ENCODE results near the gene RASGEF1B. TPM values are rescaled to one million over a fixed set of nuclear protein-coding genes. Genes with fewer than 3 reads are reported as not detected.

RASGEF1B gene
- polyA plus RNA-seq (2011; rRNA removed) (0.04 TPM in 1 of 2 replicates, not detected in the other), polyA minus RNA-seq (2011; rRNA and poly(A)+ RNA removed) (0.17 TPM in 1 of 2 replicates, not detected in the other)

DNA sequence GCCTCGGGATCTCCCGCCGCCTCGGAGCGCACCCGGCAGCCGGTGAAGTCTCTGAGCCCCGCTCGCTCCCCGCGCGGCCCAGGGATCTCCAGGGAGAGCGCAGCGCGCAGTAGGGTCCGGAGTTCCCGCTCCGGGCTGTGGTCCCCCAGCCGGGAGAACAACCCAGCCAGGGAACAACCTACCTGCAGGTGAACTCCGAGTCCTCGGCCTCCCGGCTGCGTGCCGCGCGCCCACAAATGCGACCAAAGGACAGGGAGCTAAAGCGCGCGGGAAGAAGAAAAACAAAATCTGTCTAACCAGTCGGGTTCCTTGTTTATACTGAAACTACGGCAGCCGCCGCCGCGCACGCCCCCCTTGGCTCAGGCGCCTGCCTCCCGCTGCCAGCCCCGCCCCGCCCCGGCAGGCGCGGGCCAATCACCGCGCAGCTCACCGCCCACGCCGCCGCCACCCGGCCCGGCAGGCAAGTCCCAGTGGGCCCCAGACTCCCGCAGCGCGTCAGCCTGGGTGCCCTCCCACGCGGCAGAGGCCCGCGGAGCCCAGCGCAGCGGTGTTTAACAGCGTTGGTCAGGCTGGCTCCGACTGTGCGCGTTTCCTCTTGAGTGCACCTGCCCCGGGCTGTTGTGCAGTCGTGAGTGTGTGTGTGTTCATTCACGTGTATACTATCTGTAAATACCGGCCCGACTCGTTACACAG lies at the start of gene RASGEF1B:
Gene RASGEF1B, minus strand, starts transcription at position 320 of the 693 bp plus-strand sequence. CDS start 12,399 bp downstream, outside the sequence.
- POLR2A ChIA-PET, result no interaction called here
- Histone ChIP-seq H3K27me3 (ENCODE audit: control insufficient read depth, insufficient read depth, low read length) (peaks cover 18% of the 10 kb centered on the region), H3K4me3 (ENCODE audit: low read depth, low read length) (peak within 1 kb of the TSS; percentile 66), H3K9me3 (ENCODE audit: control insufficient read depth, insufficient read depth, low read length) (no peaks in the 10 kb centered on the region), H3K27ac (ENCODE audit: low read depth, low read length) (no peak within 1 kb of the TSS)
- DNase-seq (ENCODE audit: low read depth, low spot score), result peak; percentile 7
- CTCF ChIA-PET, result interaction anchor here (1.0 to 1.8 kb wide), 4 partner anchors 48 to 888 kb away, joined by 3 to 6 read pairs (median 4); no protein-coding TSS in a partner anchor
- TF ChIP-seq, protein P1, sequence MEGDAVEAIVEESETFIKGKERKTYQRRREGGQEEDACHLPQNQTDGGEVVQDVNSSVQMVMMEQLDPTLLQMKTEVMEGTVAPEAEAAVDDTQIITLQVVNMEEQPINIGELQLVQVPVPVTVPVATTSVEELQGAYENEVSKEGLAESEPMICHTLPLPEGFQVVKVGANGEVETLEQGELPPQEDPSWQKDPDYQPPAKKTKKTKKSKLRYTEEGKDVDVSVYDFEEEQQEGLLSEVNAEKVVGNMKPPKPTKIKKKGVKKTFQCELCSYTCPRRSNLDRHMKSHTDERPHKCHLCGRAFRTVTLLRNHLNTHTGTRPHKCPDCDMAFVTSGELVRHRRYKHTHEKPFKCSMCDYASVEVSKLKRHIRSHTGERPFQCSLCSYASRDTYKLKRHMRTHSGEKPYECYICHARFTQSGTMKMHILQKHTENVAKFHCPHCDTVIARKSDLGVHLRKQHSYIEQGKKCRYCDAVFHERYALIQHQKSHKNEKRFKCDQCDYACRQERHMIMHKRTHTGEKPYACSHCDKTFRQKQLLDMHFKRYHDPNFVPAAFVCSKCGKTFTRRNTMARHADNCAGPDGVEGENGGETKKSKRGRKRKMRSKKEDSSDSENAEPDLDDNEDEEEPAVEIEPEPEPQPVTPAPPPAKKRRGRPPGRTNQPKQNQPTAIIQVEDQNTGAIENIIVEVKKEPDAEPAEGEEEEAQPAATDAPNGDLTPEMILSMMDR (IDR thresholded peaks at IDR 0.05; ENCODE audit: low read depth, low read length), result no peak

DNA sequence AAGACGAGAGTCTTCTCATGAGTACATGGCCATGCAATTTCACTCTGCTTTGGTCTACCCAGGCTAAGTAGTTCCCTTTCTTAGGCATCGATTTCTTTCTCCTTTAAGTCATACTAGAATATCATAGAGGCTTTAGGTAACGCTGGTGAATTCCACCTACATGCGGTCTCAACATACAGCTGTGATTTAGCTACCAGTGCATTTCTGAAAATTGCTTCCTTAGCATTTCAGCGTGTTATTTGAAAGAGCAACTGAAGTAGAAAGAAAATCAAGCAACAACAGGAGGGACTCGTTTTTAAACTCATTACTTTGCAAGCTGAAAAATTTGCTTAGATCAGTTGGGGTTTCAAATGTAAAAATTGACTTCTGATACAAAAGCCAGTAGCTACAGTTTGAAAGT lies 48.1 kb upstream of the RASGEF1B start:
- ChIA-PET POLR2A (no interaction called here), CTCF (no interaction called here)
- TF ChIP-seq, protein P1 (IDR thresholded peaks at IDR 0.05; ENCODE audit: low read depth, low read length), result no peak
- no peaks in the 10 kb centered on the region for H3K27me3 ChIP-seq (ENCODE audit: control insufficient read depth, insufficient read depth, low read length)
- no peak overlapping the region for H3K27ac ChIP-seq (ENCODE audit: low read depth, low read length)
- H3K9me3 ChIP-seq (ENCODE audit: control insufficient read depth, insufficient read depth, low read length), result no peaks in the 10 kb centered on the region
- DNase-seq (ENCODE audit: low read depth, low spot score), result no peak
- no peak overlapping the region for H3K4me3 ChIP-seq (ENCODE audit: low read depth, low read length)

DNA sequence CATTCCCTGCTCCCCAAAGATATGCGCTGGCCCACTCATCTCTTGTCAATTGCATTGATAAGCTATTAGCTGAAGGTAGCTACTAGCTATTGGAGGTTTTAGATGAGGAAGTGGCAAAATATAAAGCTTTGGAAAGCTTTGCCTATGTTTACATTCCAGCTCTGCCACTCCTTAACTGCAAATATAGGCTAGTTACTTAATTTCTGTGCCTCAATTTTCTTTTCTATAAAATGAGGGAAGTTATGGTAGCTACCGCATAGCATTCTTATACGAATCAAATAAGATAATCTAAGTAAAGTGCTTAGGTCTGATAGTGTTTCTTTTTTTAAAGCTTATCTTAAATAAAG lies 47.7 kb upstream of the RASGEF1B start:
- H3K9me3 ChIP-seq (ENCODE audit: control insufficient read depth, insufficient read depth, low read length), result no peaks in the 10 kb centered on the region
- DNase-seq (ENCODE audit: low read depth, low spot score), result no peak
- no peaks in the 10 kb centered on the region for H3K27me3 ChIP-seq (ENCODE audit: control insufficient read depth, insufficient read depth, low read length)
- ChIA-PET POLR2A (interaction anchor here (0.5 kb wide), 1 partner anchor 12 kb away, joined by 9 read pairs; no protein-coding TSS in a partner anchor), CTCF (no interaction called here)
- TF ChIP-seq, protein P1 (IDR thresholded peaks at IDR 0.05; ENCODE audit: low read depth, low read length), result no peak
- no peak overlapping the region for H3K27ac ChIP-seq (ENCODE audit: low read depth, low read length)
- no peak overlapping the region for H3K4me3 ChIP-seq (ENCODE audit: low read depth, low read length)

DNA sequence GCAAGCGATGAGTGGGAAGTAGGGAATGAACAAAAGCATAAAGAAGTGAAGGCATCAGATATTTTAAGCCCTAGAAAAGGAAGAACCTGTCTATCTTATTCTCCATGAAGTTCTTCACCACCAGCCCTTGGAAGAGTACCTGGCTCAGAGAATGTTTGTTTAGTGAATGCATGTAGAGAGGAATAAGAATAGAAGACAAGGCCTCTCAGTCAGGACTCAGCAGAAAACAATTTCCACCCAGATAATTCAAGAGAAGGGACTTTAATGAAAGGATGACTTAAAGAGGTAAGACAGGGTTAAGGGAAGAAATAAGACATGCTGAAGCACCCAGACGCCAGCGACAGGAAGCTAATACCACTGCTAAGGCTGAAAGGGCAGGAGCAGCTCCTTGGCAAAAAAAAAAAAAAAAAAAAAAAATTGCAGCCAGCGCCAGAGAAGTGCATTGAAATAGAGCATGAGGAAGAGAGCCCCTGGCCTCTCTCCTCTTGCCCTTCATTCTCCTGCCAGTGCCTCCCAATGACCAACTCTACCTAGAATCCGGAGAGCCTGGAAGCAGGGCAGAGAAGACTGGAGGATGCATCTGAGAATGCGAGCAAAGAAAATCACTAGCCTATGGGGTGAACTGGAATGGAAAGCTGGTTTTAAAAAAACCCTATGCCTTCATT lies 47.2 kb upstream of the RASGEF1B start:
- POLR2A ChIA-PET, result interaction anchor here (0.5 to 0.6 kb wide), 2 partner anchors 11 to 1162 kb away, joined by 3 to 9 read pairs; no protein-coding TSS in a partner anchor

More for the DNA sequence above, 47.2 kb upstream of the RASGEF1B start:
- TF ChIP-seq, protein P1 (IDR thresholded peaks at IDR 0.05; ENCODE audit: low read depth, low read length), result no peak
- no peak overlapping the region for H3K27ac ChIP-seq (ENCODE audit: low read depth, low read length)
- no peaks in the 10 kb centered on the region for H3K27me3 ChIP-seq (ENCODE audit: control insufficient read depth, insufficient read depth, low read length)
- CTCF ChIA-PET, result no interaction called here
- no peak for DNase-seq (ENCODE audit: low read depth, low spot score)
- H3K4me3 ChIP-seq (ENCODE audit: low read depth, low read length), result no peak overlapping the region
- H3K9me3 ChIP-seq (ENCODE audit: control insufficient read depth, insufficient read depth, low read length), result no peaks in the 10 kb centered on the region
